Measurements from ENCODE around the gene POLR1A. TPM values are rescaled to one million over a fixed set of nuclear protein-coding genes. Genes with fewer than 3 reads are reported as not detected.

Gene POLR1A
- total and polyA plus RNA-seq, 4 donors, result 3.2 to 12.3 (median 6.1) TPM

DNA sequence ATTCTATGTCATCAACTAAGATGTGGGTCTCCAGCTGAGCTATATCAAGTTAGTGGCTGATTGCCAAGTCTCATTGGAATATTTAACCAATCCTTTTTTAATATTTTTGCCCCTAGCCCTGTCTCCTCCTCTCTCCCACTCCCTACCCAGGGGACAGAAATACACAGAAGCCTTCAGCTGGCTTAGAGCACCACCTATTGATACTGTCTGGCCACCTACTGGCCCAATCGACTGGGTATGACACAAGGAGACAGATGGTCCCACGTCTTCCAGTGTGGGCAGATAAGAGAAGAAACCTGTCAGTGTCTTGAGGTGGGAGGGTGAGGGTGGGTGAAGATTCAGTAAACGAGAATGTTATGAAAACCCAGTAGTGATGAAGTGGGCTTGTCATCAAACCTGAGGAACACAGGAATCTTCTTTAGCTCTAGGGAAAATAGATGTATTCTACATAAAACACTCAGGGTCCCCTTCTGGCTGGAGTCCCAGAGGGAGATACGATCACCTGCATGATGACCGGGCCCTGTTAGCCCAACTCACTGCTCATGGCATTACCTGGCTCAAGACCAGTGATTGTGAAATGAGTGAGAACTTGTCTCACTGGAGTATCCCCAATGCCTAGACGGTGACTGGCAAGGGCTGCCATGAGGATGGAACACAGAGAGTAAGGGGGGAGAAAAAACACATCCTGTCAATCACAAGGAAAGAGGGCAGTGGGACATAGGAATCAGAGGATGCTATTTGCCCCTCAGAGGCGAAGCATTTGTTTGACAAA lies 26.7 kb downstream of the POLR1A start:
- no peak for DNase-seq (ENCODE audit: low spot score)
- 41% methylated on average over 7 of the region's 7 CpGs for WGBS
- Histone ChIP-seq H3K9me3 (ENCODE audit: control insufficient read depth in 4 of 4, low read length in 3 of 4) (no peaks in the 10 kb centered on the region), H3K4me3 (ENCODE audit: low read depth in 1 of 3, low read length in 3 of 3) (no peak overlapping the region), H3K36me3 (ENCODE audit: control insufficient read depth in 4 of 4, insufficient read depth in 3 of 4, low read depth in 1 of 4, low read length in 3 of 4) (peaks cover 0 to 21% (median 10%) of the 10 kb centered on the region in 4 donors), H3K4me1 (ENCODE audit: control insufficient read depth in 4 of 4, insufficient read depth in 4 of 4, low read length in 3 of 4) (peaks cover 4 to 27% (median 20%) of the 10 kb centered on the region in 4 donors), H3K27me3 (ENCODE audit: control insufficient read depth in 4 of 4, insufficient read depth in 4 of 4, low read length in 3 of 4) (no peaks in the 10 kb centered on the region), H3K27ac (ENCODE audit: low read depth in 1 of 2, low read length in 2 of 2) (no peak overlapping the region), H3K9ac (ENCODE audit: low read depth in 1 of 2, low read length in 2 of 2) (no peak overlapping the region)
- TF ChIP-seq TAF1 (conservative IDR thresholded peaks at IDR 0.05), result no peak
- TF ChIP-seq RAD21 (IDR thresholded peaks at IDR 0.05), result peak; percentile 90 to 93
- TF ChIP-seq, protein P1, sequence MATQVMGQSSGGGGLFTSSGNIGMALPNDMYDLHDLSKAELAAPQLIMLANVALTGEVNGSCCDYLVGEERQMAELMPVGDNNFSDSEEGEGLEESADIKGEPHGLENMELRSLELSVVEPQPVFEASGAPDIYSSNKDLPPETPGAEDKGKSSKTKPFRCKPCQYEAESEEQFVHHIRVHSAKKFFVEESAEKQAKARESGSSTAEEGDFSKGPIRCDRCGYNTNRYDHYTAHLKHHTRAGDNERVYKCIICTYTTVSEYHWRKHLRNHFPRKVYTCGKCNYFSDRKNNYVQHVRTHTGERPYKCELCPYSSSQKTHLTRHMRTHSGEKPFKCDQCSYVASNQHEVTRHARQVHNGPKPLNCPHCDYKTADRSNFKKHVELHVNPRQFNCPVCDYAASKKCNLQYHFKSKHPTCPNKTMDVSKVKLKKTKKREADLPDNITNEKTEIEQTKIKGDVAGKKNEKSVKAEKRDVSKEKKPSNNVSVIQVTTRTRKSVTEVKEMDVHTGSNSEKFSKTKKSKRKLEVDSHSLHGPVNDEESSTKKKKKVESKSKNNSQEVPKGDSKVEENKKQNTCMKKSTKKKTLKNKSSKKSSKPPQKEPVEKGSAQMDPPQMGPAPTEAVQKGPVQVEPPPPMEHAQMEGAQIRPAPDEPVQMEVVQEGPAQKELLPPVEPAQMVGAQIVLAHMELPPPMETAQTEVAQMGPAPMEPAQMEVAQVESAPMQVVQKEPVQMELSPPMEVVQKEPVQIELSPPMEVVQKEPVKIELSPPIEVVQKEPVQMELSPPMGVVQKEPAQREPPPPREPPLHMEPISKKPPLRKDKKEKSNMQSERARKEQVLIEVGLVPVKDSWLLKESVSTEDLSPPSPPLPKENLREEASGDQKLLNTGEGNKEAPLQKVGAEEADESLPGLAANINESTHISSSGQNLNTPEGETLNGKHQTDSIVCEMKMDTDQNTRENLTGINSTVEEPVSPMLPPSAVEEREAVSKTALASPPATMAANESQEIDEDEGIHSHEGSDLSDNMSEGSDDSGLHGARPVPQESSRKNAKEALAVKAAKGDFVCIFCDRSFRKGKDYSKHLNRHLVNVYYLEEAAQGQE (IDR thresholded peaks at IDR 0.05), result no peak
- peak; percentile 58 for TF ChIP-seq CTCF (IDR thresholded peaks at IDR 0.05; ENCODE audit: low read depth, low read length, missing input control)

DNA sequence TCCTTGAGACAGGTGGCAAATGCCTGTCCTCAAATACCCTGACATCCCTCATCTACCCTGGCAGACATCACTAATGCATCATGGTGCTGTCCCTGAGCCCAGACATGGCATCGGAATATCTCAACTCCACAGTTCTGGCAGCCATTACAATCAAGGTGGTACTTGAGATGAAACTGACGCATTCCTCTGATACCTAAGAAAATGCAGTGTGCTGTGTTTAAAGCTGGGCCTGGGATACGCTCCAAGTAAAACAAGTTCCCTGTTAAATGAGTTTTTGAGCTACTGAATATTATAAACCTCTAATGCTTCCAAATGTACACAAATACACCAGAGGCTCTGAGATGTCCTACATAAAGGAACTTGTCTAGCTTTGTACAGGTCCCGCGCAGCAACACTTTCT lies 29.8 kb downstream of the POLR1A start:
- 98% methylated on average over 5 of the region's 5 CpGs for WGBS

More for the DNA sequence above, 29.8 kb downstream of the POLR1A start:
- peaks cover 0 to 22% (median 12%) of the 10 kb centered on the region in 4 donors for H3K36me3 ChIP-seq (ENCODE audit: control insufficient read depth in 4 of 4, insufficient read depth in 3 of 4, low read depth in 1 of 4, low read length in 3 of 4)
- peaks cover 16 to 51% (median 42%) of the 10 kb centered on the region in 4 donors for H3K4me1 ChIP-seq (ENCODE audit: control insufficient read depth in 4 of 4, insufficient read depth in 4 of 4, low read length in 3 of 4)
- no peaks in the 10 kb centered on the region for H3K9me3 ChIP-seq (ENCODE audit: control insufficient read depth in 4 of 4, low read length in 3 of 4)
- H3K9ac ChIP-seq (ENCODE audit: low read depth in 1 of 2, low read length in 2 of 2), result no peak overlapping the region
- H3K27ac ChIP-seq (ENCODE audit: low read depth in 1 of 2, low read length in 2 of 2), result no peak overlapping the region
- H3K4me3 ChIP-seq (ENCODE audit: low read depth in 1 of 3, low read length in 3 of 3), result no peak overlapping the region
- TF ChIP-seq NR2F2 (IDR thresholded peaks at IDR 0.05), result no peak
- no peak for TF ChIP-seq FOXA2 (IDR thresholded peaks at IDR 0.05)
- no peak for TF ChIP-seq TAF1 (conservative IDR thresholded peaks at IDR 0.05)
- TF ChIP-seq GABPA (IDR thresholded peaks at IDR 0.05 in 1 of 2, conservative IDR thresholded peaks at IDR 0.05 in 1 of 2), result no peak
- TF ChIP-seq, protein P2, sequence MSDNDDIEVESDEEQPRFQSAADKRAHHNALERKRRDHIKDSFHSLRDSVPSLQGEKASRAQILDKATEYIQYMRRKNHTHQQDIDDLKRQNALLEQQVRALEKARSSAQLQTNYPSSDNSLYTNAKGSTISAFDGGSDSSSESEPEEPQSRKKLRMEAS (IDR thresholded peaks at IDR 0.05), result no peak
- no peak for TF ChIP-seq HNF4G (IDR thresholded peaks at IDR 0.05)
- no peak for TF ChIP-seq SP1 (IDR thresholded peaks at IDR 0.05)
- TF ChIP-seq EGR1 (IDR thresholded peaks at IDR 0.05; ENCODE audit: low read depth in 2 of 2), result no peak
- TF ChIP-seq CTCF (IDR thresholded peaks at IDR 0.05; ENCODE audit: low read depth, low read length, missing input control), result no peak
- TF ChIP-seq, protein P1 (IDR thresholded peaks at IDR 0.05), result no peak
- no peak for TF ChIP-seq ZBTB33 (IDR thresholded peaks at IDR 0.05)
- TF ChIP-seq HNF4A (conservative IDR thresholded peaks at IDR 0.05), result no peak
- no peak for TF ChIP-seq JUND (IDR thresholded peaks at IDR 0.05)
- TF ChIP-seq, protein P3, sequence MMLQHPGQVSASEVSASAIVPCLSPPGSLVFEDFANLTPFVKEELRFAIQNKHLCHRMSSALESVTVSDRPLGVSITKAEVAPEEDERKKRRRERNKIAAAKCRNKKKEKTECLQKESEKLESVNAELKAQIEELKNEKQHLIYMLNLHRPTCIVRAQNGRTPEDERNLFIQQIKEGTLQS (IDR thresholded peaks at IDR 0.05), result no peak
- H3K27me3 ChIP-seq (ENCODE audit: control insufficient read depth in 4 of 4, insufficient read depth in 4 of 4, low read length in 3 of 4), result no peaks in the 10 kb centered on the region
- no peak for DNase-seq (ENCODE audit: low spot score)
